ENCODE measurements around the gene CPEB3. TPM values are rescaled to one million over a fixed set of nuclear protein-coding genes. Genes with fewer than 3 reads are reported as not detected.
"Not testable (repeated sequence)": the region's sequence is repeated elsewhere in the genome, so short reads cannot be mapped to it uniquely, and the experiment has no call there.

The CPEB3 gene
- total and polyA plus RNA-seq, 9 of the 15 experiments (the other 6 are each of a cell fraction or from before 2014, with no cell fraction given): 0.15 to 1.2 (median 0.51) TPM

- intact Hi-C loops (cut with micrococcal nuclease): loop anchor here (10.0 kb wide), 1 partner anchor 220 kb away; no protein-coding TSS in a partner anchor
- BruUV-seq (replicated peaks); H3K27me3 ChIP-seq (ENCODE audit: control insufficient read depth in 2 of 2, insufficient read depth in 2 of 2, low read length in 2 of 2); H3K9ac ChIP-seq (ENCODE audit: insufficient read depth in 1 of 2, low read depth in 2 of 2, low read length in 2 of 2); DNase-seq (ENCODE audit: extremely low read depth in 1 of 4, low spot score in 3 of 4); H2AFZ ChIP-seq (ENCODE audit: low read depth, low read length); FAIRE-seq; in situ Hi-C loops (cut with MboI); ATAC-seq; H3K36me3 ChIP-seq (ENCODE audit: control insufficient read depth, insufficient read depth, low read length); H3K9me3 ChIP-seq (replicated peaks; ENCODE audit: control insufficient read depth, insufficient read depth, low read depth, low read length); H3K79me2 ChIP-seq (ENCODE audit: control insufficient read depth, insufficient read depth, low read length); H3K4me2 ChIP-seq (ENCODE audit: insufficient read depth, low read length); H4K20me1 ChIP-seq (replicated peaks; ENCODE audit: control insufficient read depth, insufficient read depth, low read length); CTCF ChIA-PET (ENCODE audit: low intra/inter-chr PET ratio); H3K9me1 ChIP-seq (ENCODE audit: control insufficient read depth, insufficient read depth, low read length); H3K4me3 ChIP-seq; H3K4me1 ChIP-seq (replicated peaks in 1 of 2; ENCODE audit: control insufficient read depth in 2 of 2, insufficient read depth in 2 of 2, low read length in 2 of 2); H3K27ac ChIP-seq (ENCODE audit: extremely low read depth, low read depth, low read length); TF ChIP-seq ATF3 (CRISPR knock-in tag; conservative IDR thresholded peaks at IDR 0.05): not testable (repeated sequence)
- TF ChIP-seq EGR1 (conservative IDR thresholded peaks at IDR 0.05) (peak; percentile 57), ATF3 (IDR thresholded peaks at IDR 0.05) (0 out of 2 replicates have a peak, but pooled peaks have one; percentile 33)
- POLR2A ChIA-PET: interaction anchor here (0.6 to 0.7 kb wide), 2 partner anchors 40 to 130 kb away, joined by 3 read pairs; no protein-coding TSS in a partner anchor
- WGBS (ENCODE audit: insufficient coverage, low coverage, missing lambda C conversion rate): 73% methylated on average over 6 of the region's 9 CpGs
Measured at GRCh38 chr10:92215222-92215621, 75.7 kb downstream of the CPEB3 start.

- Histone ChIP-seq H3K79me2 (ENCODE audit: control insufficient read depth, insufficient read depth, low read length) (no peaks in the 10 kb centered on the region), H4K20me1 (replicated peaks; ENCODE audit: control insufficient read depth, insufficient read depth, low read length) (no peaks in the 10 kb centered on the region), H2AFZ (ENCODE audit: low read depth, low read length) (no peak overlapping the region), H3K9me3 (replicated peaks; ENCODE audit: control insufficient read depth, insufficient read depth, low read depth, low read length) (no peaks in the 10 kb centered on the region), H3K9ac (ENCODE audit: insufficient read depth in 1 of 2, low read depth in 2 of 2, low read length in 2 of 2) (no peak overlapping the region), H3K4me2 (ENCODE audit: insufficient read depth, low read length) (no peak overlapping the region), H3K27me3 (ENCODE audit: control insufficient read depth in 2 of 2, insufficient read depth in 2 of 2, low read length in 2 of 2) (no peaks in the 10 kb centered on the region), H3K9me1 (ENCODE audit: control insufficient read depth, insufficient read depth, low read length) (no peaks in the 10 kb centered on the region), H3K4me3 (no peak overlapping the region), H3K27ac (ENCODE audit: extremely low read depth, low read depth, low read length) (no peak overlapping the region), H3K36me3 (ENCODE audit: control insufficient read depth, insufficient read depth, low read length) (no peaks in the 10 kb centered on the region), H3K4me1 (replicated peaks in 1 of 2; ENCODE audit: control insufficient read depth in 2 of 2, insufficient read depth in 2 of 2, low read length in 2 of 2) (no peaks in the 10 kb centered on the region; a peak in 1 of 5 replicates)
- intact Hi-C loops (cut with micrococcal nuclease): loop anchor here (5.0 to 10.0 kb wide), 2 partner anchors 79 to 222 kb away; partner anchors contain the start of genes CPEB3 and MARCHF5
- CTCF ChIA-PET (ENCODE audit: low intra/inter-chr PET ratio): no interaction called here
- ATAC-seq (no peak), DNase-seq (ENCODE audit: extremely low read depth in 1 of 4, low spot score in 3 of 4) (no peak), FAIRE-seq (no peak)
- WGBS (ENCODE audit: insufficient coverage, low coverage, missing lambda C conversion rate): 86% methylated on average over 2 of the region's 2 CpGs
- no TSS peak for BruUV-seq (replicated peaks)
- TF ChIP-seq MAFF (IDR thresholded peaks at IDR 0.05; ENCODE audit: low read length) (peak; percentile 38; the same call in 1 of the 2 replicates), ZNF518B (CRISPR knock-in tag; IDR thresholded peaks at IDR 0.05) (no peak), C11orf30 (IDR thresholded peaks at IDR 0.05; ENCODE audit: low read depth) (peak; percentile 71), ZNF316 (IDR thresholded peaks at IDR 0.05) (peak; percentile 79), YBX1 (IDR thresholded peaks at IDR 0.05) (no peak), BCL6 (CRISPR knock-in tag; IDR thresholded peaks at IDR 0.05) (no peak), MAFG (tag; conservative IDR thresholded peaks at IDR 0.05) (peak; percentile 53; the same call in 1 of the 2 replicates)
- POLR2A ChIA-PET: no interaction called here
- in situ Hi-C loops (cut with MboI): no loop called here
Measured at GRCh38 chr10:92213049-92213448, 77.8 kb downstream of the CPEB3 start.

Measured in K562 (cell line).